HEK293T (cell line): ENCODE results near the gene PTGER2.

Experiments used
- CTCF ChIA-PET: fragments of 350-600 bp; formaldehyde crosslinking; extraction: SDS; loops from one replicate; lab custom pipeline; 2021; ENCODE audit warnings: antibody characterized with exemption, inconsistent platforms; lab: Yijun Ruan, JAX
- POLR2A ChIA-PET: fragments of 350-600 bp; formaldehyde crosslinking; extraction: SDS; loops from one replicate; lab custom pipeline; 2020; ENCODE audit warnings: antibody characterized with exemption, inconsistent platforms; lab: Yijun Ruan, JAX
- DNase-seq: peaks from one replicate; pipeline ENCODE4 v3.0.0; 2012; ENCODE audit warnings: mixed read lengths; ENCODE audit errors: extremely low spot score
- ARNT ChIP-seq: fragments of 450-650 bp; IDR thresholded peaks from 2 replicates; pipeline ENCODE4 v1.6.1; 2017; ENCODE audit warnings: mild to moderate bottlenecking
- BHLHE40 ChIP-seq: fragments of 450-650 bp; IDR thresholded peaks from 2 replicates; pipeline ENCODE4 v1.6.1; 2016; ENCODE audit warnings: mild to moderate bottlenecking, moderate library complexity, borderline replicate concordance
- CTBP1 ChIP-seq: fragments of 450-650 bp; IDR thresholded peaks from 2 replicates; pipeline ENCODE4 v1.6.1; 2016; ENCODE audit warnings: borderline replicate concordance
- ELF4 ChIP-seq: fragments of 450-650 bp; IDR thresholded peaks from 2 replicates; pipeline ENCODE4 v1.6.1; 2017; ENCODE audit warnings: antibody characterized with exemption
- FOXA1 ChIP-seq: fragments of 450-650 bp; IDR thresholded peaks from 2 replicates; pipeline ENCODE4 v1.6.1; 2016; ENCODE audit warnings: mild to moderate bottlenecking
- FOXK2 ChIP-seq: fragments of 450-650 bp; IDR thresholded peaks from 2 replicates; pipeline ENCODE4 v1.6.1; 2016; ENCODE audit warnings: mild to moderate bottlenecking
- FOXM1 ChIP-seq: fragments of 450-650 bp; IDR thresholded peaks from 2 replicates; pipeline ENCODE4 v1.6.1; 2017; ENCODE audit warnings: mild to moderate bottlenecking, borderline replicate concordance
- HDGF ChIP-seq: fragments of 450-650 bp; IDR thresholded peaks from 2 replicates; pipeline ENCODE4 v1.6.1; 2017; ENCODE audit warnings: antibody characterized with exemption, borderline replicate concordance
- L3MBTL2 ChIP-seq: fragments of 450-650 bp; conservative IDR thresholded peaks from 2 replicates; pipeline ENCODE4 v1.6.1; 2016; ENCODE audit warnings: mild to moderate bottlenecking
- LEF1 ChIP-seq: fragments of 450-650 bp; IDR thresholded peaks from 2 replicates; pipeline ENCODE4 v1.6.1; 2017; ENCODE audit warnings: mild to moderate bottlenecking, borderline replicate concordance
- NFRKB ChIP-seq: fragments of 450-650 bp; IDR thresholded peaks from 2 replicates; pipeline ENCODE4 v1.6.1; 2016; ENCODE audit warnings: mild to moderate bottlenecking, moderate library complexity
- PKNOX1 ChIP-seq: fragments of 450-650 bp; IDR thresholded peaks from 2 replicates; pipeline ENCODE4 v1.6.1; 2016
- SP1 ChIP-seq: fragments of 450-650 bp; IDR thresholded peaks from 2 replicates; pipeline ENCODE4 v1.6.1; 2017
- SUZ12 ChIP-seq: fragments of 450-650 bp; IDR thresholded peaks from 2 replicates; pipeline ENCODE4 v1.6.1; 2016; ENCODE audit warnings: mild to moderate bottlenecking
- TARDBP ChIP-seq: fragments of 450-650 bp; IDR thresholded peaks from 2 replicates; pipeline ENCODE4 v1.6.1; 2016
- ZNF384 ChIP-seq: fragments of 450-650 bp; IDR thresholded peaks from 2 replicates; pipeline ENCODE4 v1.6.1; 2016

The PTGER2 gene

GRCh38 chr14:52279408-52279807 lies 34.7 kb upstream of the PTGER2 start:
- DNase-seq: no peak
- ChIA-PET CTCF (no interaction called here), POLR2A (no interaction called here)
- TF ChIP-seq FOXA1 (no peak), PKNOX1 (no peak), FOXK2 (no peak), HDGF (no peak), FOXM1 (no peak), ARNT (no peak), TARDBP (no peak), CTBP1 (no peak), ZNF384 (no peak), NFRKB (no peak), ELF4 (no peak), SUZ12 (no peak), LEF1 (no peak), SP1 (no peak), L3MBTL2 (no peak), BHLHE40 (no peak)

DNA sequence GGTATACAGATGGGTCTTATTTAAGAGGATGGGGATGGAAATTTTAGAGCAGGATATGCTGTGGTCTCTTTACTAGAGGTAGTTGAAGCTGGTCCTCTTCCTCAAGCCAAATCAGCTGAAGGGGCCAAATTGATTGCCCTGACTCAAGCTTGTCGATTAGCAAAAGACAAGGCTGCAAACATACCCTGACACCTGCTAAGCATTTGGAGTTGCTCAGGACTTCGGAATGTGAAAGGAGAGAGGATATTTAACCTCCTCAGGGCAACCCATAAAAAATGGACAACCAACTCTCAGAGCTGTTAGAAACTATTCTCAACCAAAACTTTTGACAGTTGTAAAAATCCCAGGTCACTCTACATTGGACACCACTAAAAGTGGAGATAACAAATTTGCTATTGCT lies 31.0 kb upstream of the PTGER2 start:
- no peak for DNase-seq
- ChIA-PET CTCF (no interaction called here), POLR2A (no interaction called here)
- no peak for TF ChIP-seq SP1
- no peak for TF ChIP-seq ZNF384
- TF ChIP-seq ELF4: no peak
- TF ChIP-seq SUZ12: no peak
- TF ChIP-seq FOXM1: no peak
- no peak for TF ChIP-seq TARDBP
- TF ChIP-seq CTBP1: no peak
- no peak for TF ChIP-seq PKNOX1
- no peak for TF ChIP-seq ARNT
- TF ChIP-seq LEF1: no peak
- TF ChIP-seq L3MBTL2: no peak
- TF ChIP-seq HDGF: no peak
- TF ChIP-seq NFRKB: no peak

DNA sequence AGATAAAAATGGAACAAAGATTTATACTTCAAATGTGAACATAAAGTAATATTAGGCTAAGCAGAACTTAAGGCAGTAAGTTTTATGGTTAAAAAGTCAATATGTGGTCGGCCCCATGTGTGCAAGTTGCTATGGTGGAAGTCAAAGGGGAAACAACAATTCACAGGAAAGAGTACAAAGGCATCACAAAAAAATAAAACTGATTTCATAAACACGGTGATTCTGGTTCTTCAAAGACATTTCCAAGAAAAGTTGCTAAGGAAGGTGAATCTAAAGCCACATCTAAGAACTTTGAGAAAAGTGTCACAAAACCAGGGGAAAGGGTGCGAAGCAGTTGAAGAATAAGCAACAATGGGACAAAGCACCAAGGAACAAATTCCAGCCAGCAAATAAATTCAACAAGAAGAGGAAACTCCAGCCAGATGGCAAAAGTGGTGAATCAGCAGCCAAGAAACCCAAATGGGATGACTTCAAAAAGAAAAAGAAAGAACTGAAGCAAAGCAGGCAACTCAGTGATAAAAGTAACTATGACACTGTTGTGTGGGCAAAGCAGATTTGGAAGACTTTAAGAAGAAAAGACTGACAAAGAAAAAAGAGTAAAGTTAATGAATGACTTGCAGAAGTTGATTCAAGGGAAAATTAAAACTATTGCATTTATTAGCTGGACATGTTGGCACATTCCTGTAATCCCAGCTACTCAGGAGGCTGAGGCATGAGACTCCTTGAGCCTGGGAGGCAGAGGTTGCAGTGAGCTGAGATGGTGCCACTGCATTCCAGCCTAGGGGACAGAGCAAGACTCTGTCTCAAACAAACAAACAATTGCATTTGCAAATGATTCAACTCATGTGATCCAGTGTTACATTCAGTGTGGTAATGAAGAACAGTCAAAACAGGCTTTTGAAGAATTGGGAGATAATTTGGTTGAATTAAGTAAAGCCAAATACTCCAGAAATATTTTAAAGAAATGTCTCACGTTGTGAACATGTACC lies 27.2 kb upstream of the PTGER2 start:
- no peak for DNase-seq
- CTCF ChIA-PET: interaction anchor here (0.7 to 1.1 kb wide), 2 partner anchors 13 to 321 kb away, joined by 3 to 5 read pairs; no protein-coding TSS in a partner anchor
- POLR2A ChIA-PET: no interaction called here
- no peak for TF ChIP-seq LEF1
- TF ChIP-seq SUZ12: no peak
- no peak for TF ChIP-seq FOXM1
- TF ChIP-seq BHLHE40: no peak
- no peak for TF ChIP-seq TARDBP
- TF ChIP-seq CTBP1: no peak

- ChIA-PET POLR2A (no interaction called here), CTCF (no interaction called here)
- TF ChIP-seq HDGF (no peak), TARDBP (no peak), BHLHE40 (no peak), L3MBTL2 (no peak), LEF1 (no peak), NFRKB (no peak), FOXK2 (no peak), ELF4 (no peak), CTBP1 (no peak), ZNF384 (no peak), FOXA1 (no peak), FOXM1 (no peak), ARNT (no peak), SUZ12 (no peak), SP1 (no peak), PKNOX1 (no peak)
- no peak for DNase-seq
Measured at GRCh38 chr14:52296378-52296777, 17.7 kb upstream of the PTGER2 start.

- CTCF ChIA-PET: interaction anchor here (0.6 to 1.2 kb wide), 4 partner anchors 11 to 743 kb away, joined by 3 to 4 read pairs (median 3); no protein-coding TSS in a partner anchor
- POLR2A ChIA-PET: no interaction called here
- no peak for TF ChIP-seq FOXA1
- no peak for TF ChIP-seq LEF1
- TF ChIP-seq ARNT: no peak
- TF ChIP-seq ELF4: no peak
- TF ChIP-seq PKNOX1: no peak
- TF ChIP-seq FOXM1: no peak
- TF ChIP-seq NFRKB: no peak
- TF ChIP-seq L3MBTL2: no peak
- TF ChIP-seq ZNF384: no peak
- DNase-seq: no peak
Measured at GRCh38 chr14:52298795-52299194, 15.3 kb upstream of the PTGER2 start.
